WTC11 (cell line): Measurements from ENCODE around the gene OSBPL5.

Experiments
- CREB1 ChIP-seq: sonication (generic); formaldehyde crosslinking; IDR thresholded peaks from 2 replicates; pipeline ENCODE4 v1.8.0; 2023; ENCODE audit warnings: mild to moderate bottlenecking, missing genetic modification reagents
- CTCF ChIP-seq: fragments of 200-600 bp; IDR thresholded peaks from 2 replicates; pipeline ENCODE4 v1.8.0; 2022; ENCODE audit warnings: antibody characterized with exemption
- E2F5 ChIP-seq: sonication (generic); formaldehyde crosslinking; IDR thresholded peaks from 2 replicates; pipeline ENCODE4 v1.8.1; 2022; ENCODE audit warnings: mild to moderate bottlenecking, moderate library complexity, missing genetic modification reagents
- IRF1 ChIP-seq: sonication (generic); formaldehyde crosslinking; IDR thresholded peaks from 2 replicates; pipeline ENCODE4 v1.8.0; 2023; ENCODE audit warnings: missing genetic modification reagents
- JUN ChIP-seq: sonication (generic); formaldehyde crosslinking; IDR thresholded peaks from 2 replicates; pipeline ENCODE4 v1.8.0; 2023; ENCODE audit warnings: mild to moderate bottlenecking, missing genetic modification reagents
- MYBL2 ChIP-seq: sonication (generic); formaldehyde crosslinking; IDR thresholded peaks from 2 replicates; pipeline ENCODE4 v1.8.1; 2023; ENCODE audit warnings: mild to moderate bottlenecking, moderate library complexity, missing genetic modification reagents
- SMAD4 ChIP-seq: sonication (generic); formaldehyde crosslinking; IDR thresholded peaks from 2 replicates; pipeline ENCODE4 v1.8.0; 2022; ENCODE audit warnings: mild to moderate bottlenecking, missing genetic modification reagents
- STAT6 ChIP-seq: sonication (generic); formaldehyde crosslinking; conservative IDR thresholded peaks from 2 replicates; pipeline ENCODE4 v1.8.1; 2023; ENCODE audit warnings: mild to moderate bottlenecking, low read depth, missing genetic modification reagents, moderate library complexity
- TEAD4 ChIP-seq: sonication (generic); formaldehyde crosslinking; IDR thresholded peaks from 2 replicates; pipeline ENCODE4 v1.8.0; 2022; ENCODE audit warnings: mild to moderate bottlenecking, missing genetic modification reagents
- ZNF232 ChIP-seq: sonication (generic); formaldehyde crosslinking; IDR thresholded peaks from 2 replicates; pipeline ENCODE4 v1.8.0; 2022; ENCODE audit warnings: mild to moderate bottlenecking, missing genetic modification reagents
- ZNF317 ChIP-seq: sonication (generic); formaldehyde crosslinking; IDR thresholded peaks from 2 replicates; pipeline ENCODE4 v1.8.1; 2023; ENCODE audit warnings: low read depth, mild to moderate bottlenecking, moderate library complexity, missing genetic modification reagents, borderline replicate concordance
- TF ChIP-seq, protein P1 (sequence below): sonication (generic); formaldehyde crosslinking; IDR thresholded peaks from 2 replicates; pipeline ENCODE4 v1.8.0; 2022; ENCODE audit warnings: mild to moderate bottlenecking, missing genetic modification reagents
- TF ChIP-seq, protein P2 (sequence below): sonication (generic); formaldehyde crosslinking; IDR thresholded peaks from 2 replicates; pipeline ENCODE4 v1.8.0; 2022; ENCODE audit warnings: mild to moderate bottlenecking, missing genetic modification reagents

DNA sequence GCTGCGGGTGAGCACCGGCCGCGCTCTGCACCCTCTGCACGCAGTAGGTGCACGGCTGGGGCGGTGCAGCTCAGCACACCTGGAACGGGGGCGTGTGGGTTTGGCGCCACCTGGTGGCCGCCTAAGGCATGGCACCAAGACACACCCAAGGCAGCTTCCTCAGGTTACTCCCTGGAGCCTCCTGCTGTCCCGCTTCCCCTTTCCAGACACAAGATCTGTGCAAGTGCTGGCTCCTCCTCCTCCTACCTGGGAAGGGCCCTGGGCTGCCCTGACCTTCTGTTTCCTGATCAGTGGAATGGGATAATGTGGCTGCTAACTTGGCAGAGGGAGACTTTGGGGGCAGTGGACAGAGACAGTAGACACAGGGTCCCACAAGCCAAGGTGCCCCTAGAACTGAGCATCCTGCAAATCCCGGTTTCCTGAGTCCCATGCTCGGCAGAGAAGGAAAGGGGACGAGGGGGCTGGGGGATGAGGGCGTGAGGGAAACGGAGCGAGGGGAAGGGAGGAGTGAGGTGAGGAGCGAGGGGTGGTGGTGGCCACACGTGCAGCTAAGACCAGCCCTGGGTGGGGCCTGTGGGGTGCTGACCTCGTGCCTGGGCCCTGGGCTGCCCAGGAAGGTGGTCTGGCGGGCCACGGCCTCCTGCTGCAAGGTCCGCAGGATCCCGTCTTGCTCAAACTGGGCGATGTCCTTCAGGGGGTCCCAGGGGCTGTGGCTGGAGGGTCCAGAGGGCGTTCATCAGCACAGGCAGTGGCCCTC lies 73.1 kb downstream of the OSBPL5 start:
- TF ChIP-seq SMAD4 = no peak
- TF ChIP-seq, protein P1, sequence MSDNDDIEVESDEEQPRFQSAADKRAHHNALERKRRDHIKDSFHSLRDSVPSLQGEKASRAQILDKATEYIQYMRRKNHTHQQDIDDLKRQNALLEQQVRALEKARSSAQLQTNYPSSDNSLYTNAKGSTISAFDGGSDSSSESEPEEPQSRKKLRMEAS (CRISPR knock-in tag) = 0 out of 2 replicates have a peak, but pooled peaks have one; percentile 18
- no peak for TF ChIP-seq ZNF232 (CRISPR knock-in tag)
- TF ChIP-seq TEAD4 (CRISPR knock-in tag) = no peak
- TF ChIP-seq CREB1 (CRISPR knock-in tag) = no peak
- no peak for TF ChIP-seq E2F5 (CRISPR knock-in tag)
- peak; percentile 100 for TF ChIP-seq CTCF
- TF ChIP-seq MYBL2 (CRISPR knock-in tag) = no peak
- TF ChIP-seq, protein P2, sequence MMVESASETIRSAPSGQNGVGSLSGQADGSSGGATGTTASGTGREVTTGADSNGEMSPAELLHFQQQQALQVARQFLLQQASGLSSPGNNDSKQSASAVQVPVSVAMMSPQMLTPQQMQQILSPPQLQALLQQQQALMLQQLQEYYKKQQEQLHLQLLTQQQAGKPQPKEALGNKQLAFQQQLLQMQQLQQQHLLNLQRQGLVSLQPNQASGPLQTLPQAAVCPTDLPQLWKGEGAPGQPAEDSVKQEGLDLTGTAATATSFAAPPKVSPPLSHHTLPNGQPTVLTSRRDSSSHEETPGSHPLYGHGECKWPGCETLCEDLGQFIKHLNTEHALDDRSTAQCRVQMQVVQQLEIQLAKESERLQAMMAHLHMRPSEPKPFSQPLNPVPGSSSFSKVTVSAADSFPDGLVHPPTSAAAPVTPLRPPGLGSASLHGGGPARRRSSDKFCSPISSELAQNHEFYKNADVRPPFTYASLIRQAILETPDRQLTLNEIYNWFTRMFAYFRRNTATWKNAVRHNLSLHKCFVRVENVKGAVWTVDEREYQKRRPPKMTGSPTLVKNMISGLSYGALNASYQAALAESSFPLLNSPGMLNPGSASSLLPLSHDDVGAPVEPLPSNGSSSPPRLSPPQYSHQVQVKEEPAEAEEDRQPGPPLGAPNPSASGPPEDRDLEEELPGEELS = no peak
- TF ChIP-seq IRF1 (CRISPR knock-in tag) = no peak
- no peak for TF ChIP-seq STAT6 (CRISPR knock-in tag)
- no peak for TF ChIP-seq JUN (CRISPR knock-in tag)
- TF ChIP-seq ZNF317 = no peak
